Kidney epithelial cell (primary cell): ENCODE results near the gene ARHGEF33. TPM values are rescaled to one million over a fixed set of nuclear protein-coding genes. Genes with fewer than 3 reads are reported as not detected.

Experiments used
- DNase-seq: peaks from one replicate; pipeline ENCODE4 v3.0.0-alpha.2; 2010; ENCODE audit warnings: low read depth
- H3K27me3 ChIP-seq: 2 replicates; pipeline ENCODE4 v1.6.0; 2011; ENCODE audit warnings: low read length; ENCODE audit not compliant: control insufficient read depth, insufficient read depth
- H3K36me3 ChIP-seq: 2 replicates; pipeline ENCODE4 v1.5.1; 2011; ENCODE audit warnings: low read length; ENCODE audit not compliant: control insufficient read depth, insufficient read depth
- H3K4me3 ChIP-seq: 2 replicates; pipeline ENCODE4 v1.5.1; 2011; ENCODE audit warnings: low read depth, mild to moderate bottlenecking, control low read depth, low read length
- total RNA-seq: library from RNA; depleted of rRNA; stranded (reverse); fragments of >200 nt; gene quantifications from 2 replicates; pipeline ENCODE4 v1.2.3, GENCODE V29; 2015
- TF ChIP-seq, protein P1 (sequence below): IDR thresholded peaks from 2 replicates; pipeline ENCODE4 v1.5.1; 2011; ENCODE audit warnings: mild to moderate bottlenecking, moderate library complexity, low read length, control low read depth, inconsistent platforms; ENCODE audit not compliant: insufficient read depth, poor library complexity, severe bottlenecking

ARHGEF33 gene
- total RNA-seq, 1 donor from 2014 or later: 0.46 TPM

DNA sequence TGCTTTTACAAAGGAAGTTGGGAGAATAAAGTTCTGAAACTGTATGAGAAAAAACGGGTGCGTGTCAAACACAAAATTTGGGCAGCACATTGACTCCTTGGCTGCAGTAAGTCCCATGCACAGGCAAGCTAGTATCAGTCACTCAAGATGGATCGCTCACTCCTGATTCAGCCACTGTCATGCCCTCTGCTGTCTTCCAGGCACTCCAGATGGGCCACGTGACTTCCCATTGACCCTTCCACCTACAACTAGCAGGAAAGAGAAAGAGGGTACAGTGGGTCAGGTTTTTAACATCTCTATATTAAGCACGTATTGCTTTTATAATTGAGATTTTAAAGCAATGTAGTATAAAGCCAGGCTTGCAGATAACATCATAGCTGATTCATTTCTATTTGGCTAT lies 8.6 kb downstream of the ARHGEF33 start:
- TF ChIP-seq, protein P1, sequence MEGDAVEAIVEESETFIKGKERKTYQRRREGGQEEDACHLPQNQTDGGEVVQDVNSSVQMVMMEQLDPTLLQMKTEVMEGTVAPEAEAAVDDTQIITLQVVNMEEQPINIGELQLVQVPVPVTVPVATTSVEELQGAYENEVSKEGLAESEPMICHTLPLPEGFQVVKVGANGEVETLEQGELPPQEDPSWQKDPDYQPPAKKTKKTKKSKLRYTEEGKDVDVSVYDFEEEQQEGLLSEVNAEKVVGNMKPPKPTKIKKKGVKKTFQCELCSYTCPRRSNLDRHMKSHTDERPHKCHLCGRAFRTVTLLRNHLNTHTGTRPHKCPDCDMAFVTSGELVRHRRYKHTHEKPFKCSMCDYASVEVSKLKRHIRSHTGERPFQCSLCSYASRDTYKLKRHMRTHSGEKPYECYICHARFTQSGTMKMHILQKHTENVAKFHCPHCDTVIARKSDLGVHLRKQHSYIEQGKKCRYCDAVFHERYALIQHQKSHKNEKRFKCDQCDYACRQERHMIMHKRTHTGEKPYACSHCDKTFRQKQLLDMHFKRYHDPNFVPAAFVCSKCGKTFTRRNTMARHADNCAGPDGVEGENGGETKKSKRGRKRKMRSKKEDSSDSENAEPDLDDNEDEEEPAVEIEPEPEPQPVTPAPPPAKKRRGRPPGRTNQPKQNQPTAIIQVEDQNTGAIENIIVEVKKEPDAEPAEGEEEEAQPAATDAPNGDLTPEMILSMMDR: no peak
- no peak overlapping the region for H3K4me3 ChIP-seq
- no peaks in the 10 kb centered on the region for H3K36me3 ChIP-seq
- DNase-seq: no peak
- no peaks in the 10 kb centered on the region for H3K27me3 ChIP-seq

DNA sequence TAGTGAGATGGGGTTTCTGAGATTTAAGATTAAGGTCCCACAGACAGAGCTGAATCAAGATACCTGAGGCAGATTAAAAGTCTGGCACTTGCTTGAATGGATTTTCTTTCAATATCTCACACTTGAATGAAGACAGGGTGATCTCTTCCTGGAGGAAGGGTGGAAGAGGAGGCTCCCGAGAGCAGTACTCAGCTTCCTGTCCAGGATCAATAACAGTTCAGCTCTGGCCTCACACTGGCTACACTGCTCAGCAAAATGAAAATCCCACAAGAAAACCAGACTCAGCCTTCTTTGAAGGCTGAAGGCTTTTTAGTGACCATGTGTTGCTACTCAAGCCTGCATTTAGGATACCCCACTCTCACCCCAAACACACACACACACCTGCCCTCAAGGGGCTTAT lies 11.1 kb downstream of the ARHGEF33 start:
- TF ChIP-seq, protein P1: no peak
- no peak for DNase-seq
- no peak overlapping the region for H3K4me3 ChIP-seq
- no peaks in the 10 kb centered on the region for H3K27me3 ChIP-seq
- H3K36me3 ChIP-seq: no peaks in the 10 kb centered on the region

DNA sequence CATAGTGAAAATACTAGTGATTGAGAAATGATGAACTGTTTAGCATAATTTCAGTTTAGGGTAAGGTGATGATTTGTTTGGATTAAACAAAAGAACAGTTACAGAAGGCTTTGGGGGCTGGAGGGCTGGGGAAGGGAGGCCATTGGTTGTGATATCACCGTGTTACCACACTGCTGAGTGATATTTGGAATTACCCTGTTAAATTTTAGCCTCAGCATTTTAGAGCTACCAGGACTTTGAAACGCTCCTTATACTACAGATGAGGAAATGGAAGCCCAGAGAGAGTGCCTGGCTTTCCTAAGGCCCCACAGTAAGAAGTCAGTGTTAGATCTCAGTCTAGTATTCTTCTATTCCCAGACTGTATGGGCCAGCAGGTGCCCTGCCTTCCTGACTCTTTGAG lies 15.6 kb downstream of the ARHGEF33 start:
- H3K4me3 ChIP-seq: no peak overlapping the region
- no peaks in the 10 kb centered on the region for H3K36me3 ChIP-seq
- TF ChIP-seq, protein P1: no peak
- no peak for DNase-seq
- no peaks in the 10 kb centered on the region for H3K27me3 ChIP-seq

DNA sequence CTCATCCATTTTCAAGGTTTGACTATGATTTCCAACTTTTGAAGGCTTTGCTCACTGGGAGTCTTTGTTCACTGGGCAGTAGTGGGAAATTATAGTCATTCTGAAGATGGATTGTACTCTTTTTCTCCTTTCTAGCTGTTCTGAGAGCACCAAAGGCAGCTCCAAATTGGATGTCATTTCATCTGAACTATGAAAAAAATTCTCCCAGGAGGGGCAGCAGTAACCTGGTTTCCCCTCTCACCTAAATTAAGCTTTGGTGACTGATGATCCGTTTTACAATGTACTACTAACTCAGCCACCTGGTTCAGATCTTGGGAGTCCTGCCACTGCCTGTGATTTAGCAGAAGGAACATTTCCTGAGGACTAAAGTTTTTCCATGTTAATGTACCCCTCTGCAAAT lies 17.6 kb downstream of the ARHGEF33 start:
- Histone ChIP-seq H3K36me3 (no peaks in the 10 kb centered on the region), H3K4me3 (no peak overlapping the region), H3K27me3 (no peaks in the 10 kb centered on the region)
- TF ChIP-seq, protein P1: no peak
- DNase-seq: no peak

DNA sequence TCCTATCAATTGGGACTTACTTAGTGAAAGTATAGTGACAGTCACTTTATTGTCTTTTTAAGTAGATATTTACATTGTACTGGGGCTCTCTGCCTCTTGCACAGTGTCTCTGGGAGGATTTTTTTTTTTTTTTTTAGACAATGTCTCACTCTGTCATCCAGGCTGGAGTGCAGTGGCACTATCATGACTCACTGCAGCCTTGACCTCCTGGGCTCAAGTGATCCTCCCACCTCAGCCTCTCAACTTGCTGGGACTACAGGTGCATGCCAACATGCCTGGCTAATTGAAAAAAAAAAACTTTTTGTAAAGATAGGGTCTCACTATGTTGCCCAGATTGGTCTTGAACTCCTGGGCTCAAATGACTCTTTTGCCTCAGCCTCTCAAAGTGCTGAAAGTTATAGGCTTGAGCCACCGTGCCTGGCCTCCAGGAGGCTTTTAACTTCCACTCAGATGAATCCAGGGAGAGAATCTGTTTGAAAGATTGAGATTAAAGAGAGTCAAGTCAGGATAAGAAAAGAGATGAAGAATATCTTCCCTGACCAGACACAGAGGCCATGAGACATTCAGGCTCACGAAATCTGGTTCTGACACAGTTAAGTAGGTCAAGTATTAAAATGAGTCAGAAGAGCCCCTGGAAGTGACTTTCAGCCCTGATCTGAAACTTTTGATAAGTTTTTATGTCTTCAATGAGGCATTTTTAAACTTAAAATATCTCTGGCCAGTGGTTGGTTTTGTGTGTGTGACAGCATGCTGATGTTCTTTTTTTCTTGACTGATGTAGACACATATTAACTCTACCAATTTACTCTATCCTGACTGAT lies 18.3 kb downstream of the ARHGEF33 start:
- Histone ChIP-seq H3K4me3 (no peak overlapping the region), H3K36me3 (no peaks in the 10 kb centered on the region), H3K27me3 (no peaks in the 10 kb centered on the region)
- DNase-seq: no peak
- TF ChIP-seq, protein P1: no peak

DNA sequence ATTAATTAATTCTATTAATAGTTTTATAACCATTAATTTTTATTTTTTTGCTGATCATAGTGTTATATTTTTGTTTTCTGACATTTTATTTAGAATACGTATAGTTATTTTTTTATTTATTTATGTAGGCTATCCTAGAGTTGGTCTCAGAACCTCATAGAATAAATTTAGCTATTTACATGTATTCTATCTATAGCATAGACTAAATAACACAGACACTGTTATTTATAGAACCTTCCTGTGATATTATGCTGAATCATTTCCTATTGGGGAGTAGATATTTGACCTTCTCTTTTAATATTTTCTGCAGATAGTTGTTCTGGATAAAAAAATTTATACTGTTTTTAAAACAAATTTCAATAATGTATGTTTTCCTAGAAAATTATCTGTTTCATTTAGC lies 20.2 kb downstream of the ARHGEF33 start:
- Histone ChIP-seq H3K4me3 (no peak overlapping the region), H3K36me3 (no peaks in the 10 kb centered on the region), H3K27me3 (no peaks in the 10 kb centered on the region)
- no peak for DNase-seq
- TF ChIP-seq, protein P1: no peak
